GM23338 (cell line): Measurements from ENCODE around the gene C16orf86. TPM values are rescaled to one million over a fixed set of nuclear protein-coding genes. Genes with fewer than 3 reads are reported as not detected.
A peak's percentile ranks its signal among the peaks of the same experiment; 100 is the strongest.

Source experiments
- ATAC-seq: fragments of 200-7000 bp; cut with Tn5 transposase; 3 replicates; pipeline ENCODE4 v1.9.1; 2020
- DNase-seq: peaks from one replicate; pipeline ENCODE4 v3.0.0-alpha.2; 2015; ENCODE audit warnings: low spot score
- H2AFZ ChIP-seq: fragments of 200-600 bp; sonication (generic); 2 replicates; pipeline ENCODE4 v1.8.0; 2016; ENCODE audit warnings: antibody characterized with exemption, mild to moderate bottlenecking, moderate library complexity
- H3F3A ChIP-seq: fragments of 200-600 bp; sonication (generic); replicated peaks from 2 replicates; pipeline ENCODE4 v1.8.0; 2017; ENCODE audit warnings: antibody characterized with exemption, mixed run types, low read depth
- H3K27ac ChIP-seq: fragments of 200-600 bp; sonication (generic); 2 replicates; pipeline ENCODE4 v1.6.1; 2016; ENCODE audit warnings: low read depth
- H3K27me3 ChIP-seq: fragments of 200-600 bp; sonication (generic); 2 replicates; pipeline ENCODE4 v1.8.0; 2016; ENCODE audit warnings: mild to moderate bottlenecking, mixed run types, moderate library complexity; ENCODE audit not compliant: insufficient read depth
- H3K36me3 ChIP-seq: fragments of 200-600 bp; sonication (generic); 2 replicates; pipeline ENCODE4 v1.8.0; 2016; ENCODE audit warnings: mild to moderate bottlenecking; ENCODE audit not compliant: insufficient read depth
- H3K4me1 ChIP-seq: fragments of 200-600 bp; sonication (generic); 2 replicates; pipeline ENCODE4 v1.8.0; 2016; ENCODE audit warnings: mild to moderate bottlenecking, moderate library complexity; ENCODE audit not compliant: insufficient read depth
- H3K4me2 ChIP-seq: fragments of 200-600 bp; sonication (generic); 2 replicates; pipeline ENCODE4 v1.7.1; 2017; ENCODE audit warnings: mixed run types
- H3K4me3 ChIP-seq: fragments of 200-600 bp; sonication (generic); 2 replicates; pipeline ENCODE4 v1.6.1; 2016; ENCODE audit warnings: mixed run types
- H3K79me2 ChIP-seq: fragments of 200-600 bp; sonication (generic); replicated peaks from 2 replicates; pipeline ENCODE4 v1.8.0; 2017; ENCODE audit warnings: mild to moderate bottlenecking; ENCODE audit not compliant: insufficient read depth
- H3K9me2 ChIP-seq: fragments of 200-600 bp; sonication (generic); 2 replicates; pipeline ENCODE4 v1.8.0; 2017; ENCODE audit not compliant: insufficient read depth
- H4K20me1 ChIP-seq: fragments of 200-600 bp; sonication (generic); replicated peaks from 2 replicates; pipeline ENCODE4 v1.8.0; 2017; ENCODE audit warnings: mild to moderate bottlenecking; ENCODE audit not compliant: insufficient read depth
- H3K27ac Mint-ChIP-seq: 2 replicates; pipeline ENCODE4 v1.8.0; 2020; ENCODE audit warnings: inconsistent platforms, mild to moderate bottlenecking, moderate library complexity, mixed read lengths
- H3K27me3 Mint-ChIP-seq: 3 replicates; pipeline ENCODE4 v1.8.0; 2022; ENCODE audit warnings: low read depth, mild to moderate bottlenecking, moderate library complexity, mixed read lengths, inconsistent platforms; ENCODE audit not compliant: insufficient read depth, poor library complexity
- H3K36me3 Mint-ChIP-seq: 3 replicates; pipeline ENCODE4 v1.8.0; 2021; ENCODE audit warnings: low read depth, mild to moderate bottlenecking, inconsistent platforms, moderate library complexity, mixed read lengths
- H3K4me1 Mint-ChIP-seq: 3 replicates; pipeline ENCODE4 v1.8.0; 2020; ENCODE audit warnings: mild to moderate bottlenecking, inconsistent platforms, mixed read lengths
- H3K4me3 Mint-ChIP-seq: 3 replicates; pipeline ENCODE4 v1.8.0; 2021; ENCODE audit warnings: moderate library complexity, mild to moderate bottlenecking, inconsistent platforms, mixed read lengths
- H3K9me3 Mint-ChIP-seq: 3 replicates; pipeline ENCODE4 v1.8.0; 2020; ENCODE audit warnings: moderate library complexity, mild to moderate bottlenecking, inconsistent platforms, mixed read lengths
- CREB1 ChIP-seq: fragments of 250-450 bp; sonication (Bioruptor Pico); IDR thresholded peaks from 2 replicates; pipeline ENCODE4 v1.5.0; 2020; ENCODE audit warnings: low read depth, mild to moderate bottlenecking, moderate library complexity
- EZH2 ChIP-seq: fragments of 200-600 bp; sonication (generic); IDR thresholded peaks from one replicate; pipeline ENCODE4 v1.8.0; 2017; ENCODE audit warnings: antibody characterized with exemption, mild to moderate bottlenecking, low read depth; ENCODE audit not compliant: unreplicated experiment
- EZH2phosphoT487 ChIP-seq: fragments of 200-600 bp; sonication (generic); IDR thresholded peaks from one replicate; pipeline ENCODE4 v1.8.1; 2018; ENCODE audit warnings: antibody characterized with exemption; ENCODE audit not compliant: unreplicated experiment
- JUNB ChIP-seq: IDR thresholded peaks from one replicate; pipeline ENCODE4 v1.6.1; 2016; ENCODE audit warnings: antibody characterized with exemption; ENCODE audit not compliant: unreplicated experiment
- POLR2AphosphoS5 ChIP-seq: IDR thresholded peaks from 2 replicates; pipeline ENCODE4 v1.6.1; 2016; ENCODE audit warnings: antibody characterized with exemption, low read depth
- STAT1 ChIP-seq: IDR thresholded peaks from one replicate; pipeline ENCODE4 v1.6.1; 2016; ENCODE audit warnings: antibody characterized with exemption; ENCODE audit not compliant: unreplicated experiment
- polyA plus RNA-seq: library from polyadenylated mRNA; unstranded; fragments of >200 nt; fragmentation: Nextera tagmentation; extraction: Ambion mirVana; gene quantifications from 2 replicates; pipeline ENCODE4 v1.2.1, GENCODE V29; 2016
- total RNA-seq: library from RNA; depleted of rRNA; stranded (reverse); fragments of >200 nt; shearing (Covaris generic); gene quantifications from 2 replicates; pipeline ENCODE4 v1.2.3, GENCODE V29; 2014
- TF ChIP-seq, protein P1 (sequence below): IDR thresholded peaks from one replicate; pipeline ENCODE4 v1.6.1; 2018; ENCODE audit warnings: antibody characterized with exemption; ENCODE audit not compliant: unreplicated experiment
- TF ChIP-seq, protein P2 (sequence below): IDR thresholded peaks from 2 replicates; pipeline ENCODE4 v1.6.1; 2016; ENCODE audit warnings: antibody characterized with exemption
- TF ChIP-seq, protein P3 (sequence below): fragments of 250-450 bp; sonication (Bioruptor Pico); IDR thresholded peaks from 2 replicates; pipeline ENCODE4 v1.5.0; 2020; ENCODE audit warnings: mild to moderate bottlenecking, moderate library complexity

The C16orf86 gene
- total and polyA plus RNA-seq, 2 experiments from 2014 or later: 0.87 to 1.1 TPM

DNA sequence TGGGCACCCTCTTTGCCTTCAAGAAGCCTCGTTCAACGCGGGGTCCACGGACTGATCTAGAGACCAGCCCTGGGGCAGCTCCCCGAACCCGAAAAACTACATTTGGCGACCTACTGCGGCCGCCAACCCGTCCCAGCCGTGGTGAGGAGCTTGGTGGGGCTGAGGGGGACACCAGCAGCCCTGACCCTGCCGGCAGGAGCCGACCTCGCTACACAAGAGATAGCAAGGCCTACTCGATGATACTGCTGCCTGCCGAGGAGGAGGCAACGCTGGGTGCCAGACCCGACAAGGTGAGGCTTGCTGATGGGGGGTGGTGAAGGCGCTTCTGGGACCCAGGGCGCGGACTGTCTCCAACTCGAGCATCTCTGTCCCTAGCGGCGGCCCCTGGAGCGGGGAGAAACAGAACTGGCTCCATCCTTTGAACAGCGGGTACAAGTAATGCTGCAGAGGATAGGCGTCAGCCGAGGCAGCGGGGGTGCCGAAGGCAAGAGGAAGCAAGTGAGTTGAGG lies 12.2 kb upstream of the C16orf86 start:
- no peak overlapping the region for H3K4me3 ChIP-seq
- Mint-ChIP-seq H3K4me3 (no peak overlapping the region; the same call in 2 of the 3 replicates), H3K4me1 (peaks cover 14% of the 10 kb centered on the region), H3K9me3 (no peaks in the 10 kb centered on the region), H3K36me3 (peaks cover 9% of the 10 kb centered on the region; the same call in 1 of the 3 replicates), H3K27ac (no peak overlapping the region), H3K27me3 (peaks cover 58% of the 10 kb centered on the region)
- no peak for TF ChIP-seq POLR2AphosphoS5
- TF ChIP-seq STAT1: no peak
- TF ChIP-seq EZH2: no peak
- TF ChIP-seq, protein P1, sequence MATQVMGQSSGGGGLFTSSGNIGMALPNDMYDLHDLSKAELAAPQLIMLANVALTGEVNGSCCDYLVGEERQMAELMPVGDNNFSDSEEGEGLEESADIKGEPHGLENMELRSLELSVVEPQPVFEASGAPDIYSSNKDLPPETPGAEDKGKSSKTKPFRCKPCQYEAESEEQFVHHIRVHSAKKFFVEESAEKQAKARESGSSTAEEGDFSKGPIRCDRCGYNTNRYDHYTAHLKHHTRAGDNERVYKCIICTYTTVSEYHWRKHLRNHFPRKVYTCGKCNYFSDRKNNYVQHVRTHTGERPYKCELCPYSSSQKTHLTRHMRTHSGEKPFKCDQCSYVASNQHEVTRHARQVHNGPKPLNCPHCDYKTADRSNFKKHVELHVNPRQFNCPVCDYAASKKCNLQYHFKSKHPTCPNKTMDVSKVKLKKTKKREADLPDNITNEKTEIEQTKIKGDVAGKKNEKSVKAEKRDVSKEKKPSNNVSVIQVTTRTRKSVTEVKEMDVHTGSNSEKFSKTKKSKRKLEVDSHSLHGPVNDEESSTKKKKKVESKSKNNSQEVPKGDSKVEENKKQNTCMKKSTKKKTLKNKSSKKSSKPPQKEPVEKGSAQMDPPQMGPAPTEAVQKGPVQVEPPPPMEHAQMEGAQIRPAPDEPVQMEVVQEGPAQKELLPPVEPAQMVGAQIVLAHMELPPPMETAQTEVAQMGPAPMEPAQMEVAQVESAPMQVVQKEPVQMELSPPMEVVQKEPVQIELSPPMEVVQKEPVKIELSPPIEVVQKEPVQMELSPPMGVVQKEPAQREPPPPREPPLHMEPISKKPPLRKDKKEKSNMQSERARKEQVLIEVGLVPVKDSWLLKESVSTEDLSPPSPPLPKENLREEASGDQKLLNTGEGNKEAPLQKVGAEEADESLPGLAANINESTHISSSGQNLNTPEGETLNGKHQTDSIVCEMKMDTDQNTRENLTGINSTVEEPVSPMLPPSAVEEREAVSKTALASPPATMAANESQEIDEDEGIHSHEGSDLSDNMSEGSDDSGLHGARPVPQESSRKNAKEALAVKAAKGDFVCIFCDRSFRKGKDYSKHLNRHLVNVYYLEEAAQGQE: no peak
- TF ChIP-seq CREB1 (CRISPR knock-in tag): no peak
- TF ChIP-seq, protein P2, sequence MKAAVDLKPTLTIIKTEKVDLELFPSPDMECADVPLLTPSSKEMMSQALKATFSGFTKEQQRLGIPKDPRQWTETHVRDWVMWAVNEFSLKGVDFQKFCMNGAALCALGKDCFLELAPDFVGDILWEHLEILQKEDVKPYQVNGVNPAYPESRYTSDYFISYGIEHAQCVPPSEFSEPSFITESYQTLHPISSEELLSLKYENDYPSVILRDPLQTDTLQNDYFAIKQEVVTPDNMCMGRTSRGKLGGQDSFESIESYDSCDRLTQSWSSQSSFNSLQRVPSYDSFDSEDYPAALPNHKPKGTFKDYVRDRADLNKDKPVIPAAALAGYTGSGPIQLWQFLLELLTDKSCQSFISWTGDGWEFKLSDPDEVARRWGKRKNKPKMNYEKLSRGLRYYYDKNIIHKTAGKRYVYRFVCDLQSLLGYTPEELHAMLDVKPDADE: no peak
- TF ChIP-seq, protein P3, sequence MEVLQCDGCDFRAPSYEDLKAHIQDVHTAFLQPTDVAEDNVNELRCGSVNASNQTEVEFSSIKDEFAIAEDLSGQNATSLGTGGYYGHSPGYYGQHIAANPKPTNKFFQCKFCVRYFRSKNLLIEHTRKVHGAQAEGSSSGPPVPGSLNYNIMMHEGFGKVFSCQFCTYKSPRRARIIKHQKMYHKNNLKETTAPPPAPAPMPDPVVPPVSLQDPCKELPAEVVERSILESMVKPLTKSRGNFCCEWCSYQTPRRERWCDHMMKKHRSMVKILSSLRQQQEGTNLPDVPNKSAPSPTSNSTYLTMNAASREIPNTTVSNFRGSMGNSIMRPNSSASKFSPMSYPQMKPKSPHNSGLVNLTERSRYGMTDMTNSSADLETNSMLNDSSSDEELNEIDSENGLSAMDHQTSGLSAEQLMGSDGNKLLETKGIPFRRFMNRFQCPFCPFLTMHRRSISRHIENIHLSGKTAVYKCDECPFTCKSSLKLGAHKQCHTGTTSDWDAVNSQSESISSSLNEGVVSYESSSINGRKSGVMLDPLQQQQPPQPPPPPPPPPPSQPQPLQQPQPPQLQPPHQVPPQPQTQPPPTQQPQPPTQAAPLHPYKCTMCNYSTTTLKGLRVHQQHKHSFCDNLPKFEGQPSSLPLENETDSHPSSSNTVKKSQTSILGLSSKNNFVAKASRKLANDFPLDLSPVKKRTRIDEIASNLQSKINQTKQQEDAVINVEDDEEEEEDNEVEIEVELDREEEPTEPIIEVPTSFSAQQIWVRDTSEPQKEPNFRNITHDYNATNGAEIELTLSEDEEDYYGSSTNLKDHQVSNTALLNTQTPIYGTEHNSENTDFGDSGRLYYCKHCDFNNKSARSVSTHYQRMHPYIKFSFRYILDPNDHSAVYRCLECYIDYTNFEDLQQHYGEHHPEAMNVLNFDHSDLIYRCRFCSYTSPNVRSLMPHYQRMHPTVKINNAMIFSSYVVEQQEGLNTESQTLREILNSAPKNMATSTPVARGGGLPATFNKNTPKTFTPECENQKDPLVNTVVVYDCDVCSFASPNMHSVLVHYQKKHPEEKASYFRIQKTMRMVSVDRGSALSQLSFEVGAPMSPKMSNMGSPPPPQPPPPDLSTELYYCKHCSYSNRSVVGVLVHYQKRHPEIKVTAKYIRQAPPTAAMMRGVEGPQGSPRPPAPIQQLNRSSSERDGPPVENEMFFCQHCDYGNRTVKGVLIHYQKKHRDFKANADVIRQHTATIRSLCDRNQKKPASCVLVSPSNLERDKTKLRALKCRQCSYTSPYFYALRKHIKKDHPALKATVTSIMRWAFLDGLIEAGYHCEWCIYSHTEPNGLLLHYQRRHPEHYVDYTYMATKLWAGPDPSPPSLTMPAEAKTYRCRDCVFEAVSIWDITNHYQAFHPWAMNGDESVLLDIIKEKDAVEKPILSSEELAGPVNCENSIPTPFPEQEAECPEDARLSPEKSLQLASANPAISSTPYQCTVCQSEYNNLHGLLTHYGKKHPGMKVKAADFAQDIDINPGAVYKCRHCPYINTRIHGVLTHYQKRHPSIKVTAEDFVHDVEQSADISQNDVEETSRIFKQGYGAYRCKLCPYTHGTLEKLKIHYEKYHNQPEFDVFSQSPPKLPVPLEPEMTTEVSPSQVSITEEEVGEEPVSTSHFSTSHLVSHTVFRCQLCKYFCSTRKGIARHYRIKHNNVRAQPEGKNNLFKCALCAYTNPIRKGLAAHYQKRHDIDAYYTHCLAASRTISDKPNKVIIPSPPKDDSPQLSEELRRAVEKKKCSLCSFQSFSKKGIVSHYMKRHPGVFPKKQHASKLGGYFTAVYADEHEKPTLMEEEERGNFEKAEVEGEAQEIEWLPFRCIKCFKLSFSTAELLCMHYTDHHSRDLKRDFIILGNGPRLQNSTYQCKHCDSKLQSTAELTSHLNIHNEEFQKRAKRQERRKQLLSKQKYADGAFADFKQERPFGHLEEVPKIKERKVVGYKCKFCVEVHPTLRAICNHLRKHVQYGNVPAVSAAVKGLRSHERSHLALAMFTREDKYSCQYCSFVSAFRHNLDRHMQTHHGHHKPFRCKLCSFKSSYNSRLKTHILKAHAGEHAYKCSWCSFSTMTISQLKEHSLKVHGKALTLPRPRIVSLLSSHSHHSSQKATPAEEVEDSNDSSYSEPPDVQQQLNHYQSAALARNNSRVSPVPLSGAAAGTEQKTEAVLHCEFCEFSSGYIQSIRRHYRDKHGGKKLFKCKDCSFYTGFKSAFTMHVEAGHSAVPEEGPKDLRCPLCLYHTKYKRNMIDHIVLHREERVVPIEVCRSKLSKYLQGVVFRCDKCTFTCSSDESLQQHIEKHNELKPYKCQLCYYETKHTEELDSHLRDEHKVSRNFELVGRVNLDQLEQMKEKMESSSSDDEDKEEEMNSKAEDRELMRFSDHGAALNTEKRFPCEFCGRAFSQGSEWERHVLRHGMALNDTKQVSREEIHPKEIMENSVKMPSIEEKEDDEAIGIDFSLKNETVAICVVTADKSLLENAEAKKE: no peak
- no peak for TF ChIP-seq EZH2phosphoT487
- no peak for TF ChIP-seq JUNB
- H3K4me2 ChIP-seq: no peak overlapping the region
- no peaks in the 10 kb centered on the region; the same call in 1 of the 2 replicates for H3K4me1 ChIP-seq
- DNase-seq (peak; percentile 38), ATAC-seq (no peak)
- H2AFZ ChIP-seq: no peak overlapping the region
- no peaks in the 10 kb centered on the region for H3K79me2 ChIP-seq
- no peaks in the 10 kb centered on the region; the same call in 1 of the 2 replicates for H4K20me1 ChIP-seq
- H3K36me3 ChIP-seq: no peaks in the 10 kb centered on the region
- H3K9me2 ChIP-seq: no peaks in the 10 kb centered on the region
- H3K27ac ChIP-seq: no peak overlapping the region
- 0 out of 2 replicates have a peak, but pooled peaks cover 5% of the 10 kb centered on the region for H3F3A ChIP-seq
- H3K27me3 ChIP-seq: peaks cover 44% of the 10 kb centered on the region
